Measurements from ENCODE around the gene SRP19.

GRCh38 chr5:112847306-112847705 is 13.8 kb upstream of the SRP19 start:
- TF ChIP-seq USF1 (IDR thresholded peaks at IDR 0.05) (no peak), NFIC (IDR thresholded peaks at IDR 0.05) (no peak), RAD21 (IDR thresholded peaks at IDR 0.05; ENCODE audit: low read depth) (no peak), TAF1 (IDR thresholded peaks at IDR 0.05; ENCODE audit: low read depth) (no peak), MAX (IDR thresholded peaks at IDR 0.05) (no peak), ZBTB7A (IDR thresholded peaks at IDR 0.05; ENCODE audit: low read depth) (no peak), FOXM1 (IDR thresholded peaks at IDR 0.05; ENCODE audit: borderline replicate concordance, low read depth) (no peak), YY1 (IDR thresholded peaks at IDR 0.05; ENCODE audit: low read depth) (no peak)
- TF ChIP-seq, protein P1, sequence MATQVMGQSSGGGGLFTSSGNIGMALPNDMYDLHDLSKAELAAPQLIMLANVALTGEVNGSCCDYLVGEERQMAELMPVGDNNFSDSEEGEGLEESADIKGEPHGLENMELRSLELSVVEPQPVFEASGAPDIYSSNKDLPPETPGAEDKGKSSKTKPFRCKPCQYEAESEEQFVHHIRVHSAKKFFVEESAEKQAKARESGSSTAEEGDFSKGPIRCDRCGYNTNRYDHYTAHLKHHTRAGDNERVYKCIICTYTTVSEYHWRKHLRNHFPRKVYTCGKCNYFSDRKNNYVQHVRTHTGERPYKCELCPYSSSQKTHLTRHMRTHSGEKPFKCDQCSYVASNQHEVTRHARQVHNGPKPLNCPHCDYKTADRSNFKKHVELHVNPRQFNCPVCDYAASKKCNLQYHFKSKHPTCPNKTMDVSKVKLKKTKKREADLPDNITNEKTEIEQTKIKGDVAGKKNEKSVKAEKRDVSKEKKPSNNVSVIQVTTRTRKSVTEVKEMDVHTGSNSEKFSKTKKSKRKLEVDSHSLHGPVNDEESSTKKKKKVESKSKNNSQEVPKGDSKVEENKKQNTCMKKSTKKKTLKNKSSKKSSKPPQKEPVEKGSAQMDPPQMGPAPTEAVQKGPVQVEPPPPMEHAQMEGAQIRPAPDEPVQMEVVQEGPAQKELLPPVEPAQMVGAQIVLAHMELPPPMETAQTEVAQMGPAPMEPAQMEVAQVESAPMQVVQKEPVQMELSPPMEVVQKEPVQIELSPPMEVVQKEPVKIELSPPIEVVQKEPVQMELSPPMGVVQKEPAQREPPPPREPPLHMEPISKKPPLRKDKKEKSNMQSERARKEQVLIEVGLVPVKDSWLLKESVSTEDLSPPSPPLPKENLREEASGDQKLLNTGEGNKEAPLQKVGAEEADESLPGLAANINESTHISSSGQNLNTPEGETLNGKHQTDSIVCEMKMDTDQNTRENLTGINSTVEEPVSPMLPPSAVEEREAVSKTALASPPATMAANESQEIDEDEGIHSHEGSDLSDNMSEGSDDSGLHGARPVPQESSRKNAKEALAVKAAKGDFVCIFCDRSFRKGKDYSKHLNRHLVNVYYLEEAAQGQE (IDR thresholded peaks at IDR 0.05; ENCODE audit: low read depth) = no peak

Measured in Ishikawa (cell line).